ENCODE data around the gene NHP2.

DNA sequence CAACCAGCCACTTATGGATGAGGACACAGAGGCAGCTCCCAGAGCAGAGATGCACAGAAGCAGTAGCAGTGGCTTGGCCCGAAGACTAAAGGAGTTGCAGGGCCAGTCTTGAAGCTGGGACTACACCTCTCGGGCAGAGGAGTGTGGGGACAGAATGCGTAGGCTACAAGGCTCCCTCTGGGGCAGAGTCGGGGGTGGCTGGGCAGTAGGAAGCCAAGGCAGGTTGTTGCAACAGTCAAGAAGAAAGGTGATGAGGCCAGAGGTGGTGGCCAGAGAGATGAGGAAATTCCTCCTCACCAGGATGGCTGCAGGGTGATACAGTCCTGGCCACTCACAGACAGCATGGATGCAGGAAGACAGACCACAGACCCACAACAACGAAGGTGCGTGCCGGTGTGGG is 45.2 kb downstream of the NHP2 start:
- TF ChIP-seq CTCF (IDR thresholded peaks at IDR 0.05) (no peak), POLR2A (IDR thresholded peaks at IDR 0.05) (no peak)

All from esophagus squamous epithelium (tissue), 4 donors.